CD1c-positive myeloid dendritic cell (primary cell): ENCODE results near the gene ME1.

Source experiments
- DNase-seq: peaks from one replicate; pipeline ENCODE4 v3.0.0-alpha.2; 2016; ENCODE audit errors: extremely low spot score

The ME1 gene

DNA sequence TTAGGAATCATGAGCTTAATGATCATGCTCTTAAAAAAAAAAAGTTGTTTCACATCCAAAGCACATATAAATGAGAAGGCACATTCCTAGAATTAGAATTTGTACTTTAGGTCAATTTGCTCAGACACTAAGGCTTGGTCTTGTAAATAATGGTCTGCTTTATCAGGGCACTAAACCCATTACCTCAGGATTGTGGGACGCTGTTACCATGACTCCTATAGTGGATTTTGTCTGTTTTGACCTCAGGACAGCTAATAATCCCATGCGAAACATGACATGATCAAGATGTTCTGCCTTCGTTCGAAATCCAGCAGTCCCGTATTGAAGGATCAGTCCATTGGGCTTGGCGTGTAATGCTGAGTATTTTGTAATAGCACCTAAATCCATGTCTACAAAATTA is 240.2 kb downstream of the ME1 start:
- DNase-seq: no peak

DNA sequence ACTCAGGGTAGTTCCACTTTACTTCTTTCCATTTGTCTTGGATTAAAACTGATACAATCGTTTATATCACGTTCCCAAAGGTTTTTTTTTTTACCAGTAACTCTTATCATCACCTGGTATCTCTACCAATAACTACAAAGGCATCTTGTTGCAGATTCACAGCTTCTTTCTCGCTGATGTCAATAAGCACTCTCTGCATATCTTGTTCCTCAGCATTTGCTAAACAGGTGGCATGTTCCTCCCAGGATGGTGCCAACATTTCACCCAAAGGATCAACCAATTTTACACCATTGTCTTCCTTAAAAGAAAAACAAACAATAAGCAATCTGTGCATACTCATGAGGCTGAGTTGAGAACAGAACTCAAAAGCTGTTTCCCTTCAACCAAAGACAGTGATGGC is 242.3 kb downstream of the ME1 start:
- DNase-seq: no peak

DNA sequence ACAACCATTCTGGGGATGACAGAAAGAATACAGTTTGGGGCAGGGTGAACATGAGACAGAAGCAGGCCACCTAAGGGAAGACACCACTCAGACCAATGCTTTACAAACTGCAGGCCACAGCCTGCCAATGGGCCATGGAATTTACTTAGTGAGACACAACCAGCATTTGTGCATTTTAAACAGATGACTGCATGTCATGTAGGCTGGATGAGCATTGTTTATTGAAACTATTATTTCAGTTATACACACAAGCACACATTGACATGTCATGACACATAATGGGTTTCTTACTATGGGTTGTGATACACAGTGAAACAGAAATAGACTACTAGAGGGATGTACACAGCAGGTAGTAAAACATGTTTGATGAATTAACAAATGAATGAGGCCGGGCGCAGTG is 245.8 kb downstream of the ME1 start:
- DNase-seq: no peak

DNA sequence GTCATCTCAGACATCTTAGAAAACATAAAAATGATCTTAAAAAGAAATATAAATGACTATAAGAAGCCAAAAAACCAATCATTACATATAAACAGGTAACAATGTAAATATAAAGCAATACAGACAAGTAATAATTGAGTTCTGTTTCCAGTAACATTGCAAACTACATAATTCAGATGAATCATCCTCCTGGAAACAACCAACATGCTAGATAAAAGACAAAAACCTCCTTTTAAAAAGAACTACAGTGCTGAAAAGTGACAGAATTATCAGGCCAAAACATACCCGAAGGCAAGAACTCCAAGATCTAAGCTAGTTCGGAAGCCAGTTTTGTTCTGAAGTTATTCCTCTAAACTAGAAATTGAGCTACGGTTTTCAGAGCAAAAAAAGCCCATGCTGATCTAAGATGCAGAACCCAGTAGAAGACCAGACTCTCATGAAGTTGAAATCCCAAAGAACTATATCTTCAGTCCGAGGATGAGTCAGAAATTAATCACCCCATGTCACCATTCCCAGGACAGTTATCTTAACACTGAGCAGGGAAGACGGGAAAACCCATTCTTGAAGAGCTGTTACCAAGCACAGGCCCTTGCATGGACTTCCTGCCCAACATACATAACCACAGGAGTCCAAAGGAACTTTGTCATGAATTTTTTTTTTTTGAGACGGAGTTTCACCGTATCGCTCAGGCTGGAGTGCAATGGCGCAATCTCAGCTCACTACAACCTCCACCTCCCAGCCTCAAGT is 247.6 kb downstream of the ME1 start:
- DNase-seq: no peak

DNA sequence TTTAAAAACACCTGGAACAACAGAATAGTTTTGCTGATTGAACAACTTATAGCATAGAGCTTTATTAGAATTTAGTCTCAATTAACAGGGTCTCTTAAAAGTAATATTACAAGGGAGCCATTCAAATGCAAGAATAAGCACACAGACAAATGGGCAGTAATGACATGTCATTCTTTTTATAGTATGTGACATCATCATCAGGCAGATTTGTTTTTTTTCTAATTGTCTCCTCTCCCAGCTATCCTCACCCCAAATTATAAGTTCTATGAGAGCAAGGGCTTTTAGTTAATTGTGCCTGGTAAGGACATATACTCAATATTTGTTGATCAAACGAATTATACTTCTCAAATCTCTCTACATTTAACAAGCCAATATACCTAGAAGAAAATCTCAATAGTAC is 248.7 kb downstream of the ME1 start:
- DNase-seq: no peak

DNA sequence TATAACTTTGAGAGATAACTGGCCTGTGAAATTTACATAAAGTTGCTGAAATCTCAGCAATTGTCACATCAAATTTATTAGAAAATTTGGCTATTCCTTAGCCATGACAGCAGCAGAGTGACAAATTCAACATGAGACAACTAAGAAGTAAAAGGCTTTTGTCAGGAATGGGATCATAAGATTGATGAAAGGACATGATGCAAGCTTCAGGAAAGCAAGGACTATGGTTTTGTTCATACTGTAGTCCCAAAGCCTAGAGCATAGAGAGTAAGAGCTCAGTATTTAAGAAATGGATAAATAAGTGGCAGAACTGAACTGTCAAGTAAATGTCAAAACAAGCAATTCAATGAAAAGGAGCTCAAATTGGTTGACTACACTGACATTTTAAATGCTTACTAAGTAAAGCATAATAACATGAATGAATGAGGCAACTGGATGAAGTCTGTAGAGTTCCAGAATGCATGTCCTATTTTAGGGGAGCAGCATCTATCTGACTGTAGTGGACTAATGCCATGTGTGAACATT is 250.4 kb downstream of the ME1 start:
- DNase-seq: no peak

DNA sequence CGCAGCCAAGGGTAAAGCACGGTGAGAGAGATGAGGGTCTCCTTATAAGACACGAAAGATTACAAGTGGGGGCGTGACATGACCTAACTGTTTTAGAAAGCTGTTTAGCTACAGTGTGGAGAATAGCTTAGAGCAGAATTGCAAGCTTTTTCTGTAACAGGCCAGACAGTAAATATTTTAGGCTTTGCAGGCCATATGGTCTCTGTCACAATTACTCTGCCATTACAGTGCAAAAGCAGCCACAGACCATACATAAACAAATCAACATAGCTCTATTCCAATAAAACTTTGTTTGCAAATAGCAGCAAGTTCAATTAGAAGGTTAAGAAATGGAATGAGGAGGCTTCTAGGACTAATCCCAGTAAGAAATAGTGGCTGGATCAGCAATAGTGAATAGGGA is 254.6 kb downstream of the ME1 start:
- DNase-seq: no peak

DNA sequence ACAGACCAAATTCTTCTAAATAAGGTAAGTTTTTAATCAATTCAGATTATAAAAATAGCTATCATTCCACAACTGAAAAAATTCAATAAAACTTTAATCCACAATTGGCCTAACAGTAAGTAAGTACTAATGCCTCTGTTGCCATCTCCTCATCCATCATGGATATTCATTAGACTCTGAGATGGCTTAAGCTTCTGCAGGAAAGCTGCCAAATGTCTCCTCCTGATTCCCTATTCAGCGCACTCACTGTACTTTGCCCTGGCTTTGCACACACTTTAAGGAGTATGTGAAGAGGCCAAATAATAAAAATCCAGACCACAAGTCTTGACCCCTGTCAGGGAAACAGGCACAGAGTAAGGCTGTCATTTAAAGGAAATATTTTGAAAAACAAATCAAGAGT is 261.3 kb downstream of the ME1 start:
- no peak for DNase-seq

DNA sequence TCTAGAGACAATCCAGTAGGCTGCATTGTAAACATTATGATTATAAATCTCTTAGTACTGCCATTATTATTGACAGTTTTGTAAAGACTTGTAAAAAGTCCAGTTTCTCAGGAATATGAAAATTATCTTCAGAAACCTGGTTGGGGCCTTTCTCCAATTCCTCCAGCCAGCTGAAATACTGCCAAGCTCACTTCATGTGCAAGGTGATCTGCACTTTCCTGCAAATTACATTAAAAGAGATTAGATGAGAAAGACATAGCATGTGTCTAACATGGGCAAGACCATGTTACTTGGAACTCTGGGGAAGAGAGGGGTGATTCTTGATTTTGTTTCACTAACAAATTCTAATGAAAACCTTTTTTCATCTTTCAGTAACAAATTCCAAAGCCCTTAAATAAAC is 261.7 kb downstream of the ME1 start:
- no peak for DNase-seq

DNA sequence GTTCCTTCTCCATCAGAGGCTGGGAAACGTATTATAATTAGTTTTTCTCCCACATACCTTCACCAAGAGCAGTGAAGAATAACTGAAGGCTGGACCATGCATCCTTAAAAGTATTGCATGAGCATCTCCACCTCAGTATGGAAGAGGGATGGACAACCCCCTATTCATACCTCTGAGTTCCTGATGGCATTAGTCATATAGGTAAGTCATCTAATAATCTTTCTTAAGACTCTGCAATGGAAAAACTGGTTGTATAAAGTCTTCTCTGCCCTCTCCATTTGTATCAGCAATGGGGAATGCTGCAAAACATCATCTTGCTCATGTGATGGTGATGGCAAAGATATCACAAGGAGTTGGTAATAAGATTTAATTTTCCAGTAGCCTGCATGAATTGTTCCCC is 262.3 kb downstream of the ME1 start:
- no peak for DNase-seq

DNA sequence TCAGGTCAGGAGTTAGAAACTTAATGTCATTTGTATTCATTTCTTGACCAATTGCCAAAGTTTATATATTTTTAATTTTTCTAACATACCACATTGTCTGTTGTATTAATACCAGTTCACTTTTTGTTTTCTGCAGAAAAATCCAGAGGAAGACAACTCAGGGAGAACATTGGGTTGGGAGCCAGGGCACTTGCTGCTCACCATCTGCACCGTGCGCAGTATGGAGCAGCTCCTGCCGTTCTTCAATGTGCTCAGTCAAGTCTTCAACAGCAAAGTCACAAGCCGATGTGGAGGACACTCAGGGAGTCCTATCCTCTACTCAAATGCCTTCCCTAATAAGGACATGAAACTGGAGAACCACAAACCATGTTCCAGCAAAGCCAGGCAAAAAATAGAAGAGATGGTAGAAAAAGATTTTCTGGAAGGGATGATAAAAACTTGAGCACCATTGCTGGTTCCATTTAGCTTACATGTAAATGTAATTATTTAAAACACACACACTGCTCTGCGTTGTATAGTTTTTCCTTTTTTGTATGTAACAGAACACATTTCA is 263.0 kb downstream of the ME1 start:
- DNase-seq: no peak
